GM23248 (cell line): Measurements from ENCODE around the gene ADIPOR2.

Experiments used
- EZH2 ChIP-seq: fragments of 200-600 bp; sonication (generic); IDR thresholded peaks from 2 replicates; pipeline ENCODE4 v1.6.1; 2018; ENCODE audit warnings: antibody characterized with exemption, mild to moderate bottlenecking; ENCODE audit not compliant: insufficient read depth, poor library complexity, severe bottlenecking
- EZH2phosphoT487 ChIP-seq: fragments of 200-600 bp; sonication (generic); IDR thresholded peaks from 2 replicates; pipeline ENCODE4 v1.6.1; 2018; ENCODE audit warnings: antibody characterized with exemption, moderate library complexity, mild to moderate bottlenecking, low read depth; ENCODE audit not compliant: insufficient read depth

DNA sequence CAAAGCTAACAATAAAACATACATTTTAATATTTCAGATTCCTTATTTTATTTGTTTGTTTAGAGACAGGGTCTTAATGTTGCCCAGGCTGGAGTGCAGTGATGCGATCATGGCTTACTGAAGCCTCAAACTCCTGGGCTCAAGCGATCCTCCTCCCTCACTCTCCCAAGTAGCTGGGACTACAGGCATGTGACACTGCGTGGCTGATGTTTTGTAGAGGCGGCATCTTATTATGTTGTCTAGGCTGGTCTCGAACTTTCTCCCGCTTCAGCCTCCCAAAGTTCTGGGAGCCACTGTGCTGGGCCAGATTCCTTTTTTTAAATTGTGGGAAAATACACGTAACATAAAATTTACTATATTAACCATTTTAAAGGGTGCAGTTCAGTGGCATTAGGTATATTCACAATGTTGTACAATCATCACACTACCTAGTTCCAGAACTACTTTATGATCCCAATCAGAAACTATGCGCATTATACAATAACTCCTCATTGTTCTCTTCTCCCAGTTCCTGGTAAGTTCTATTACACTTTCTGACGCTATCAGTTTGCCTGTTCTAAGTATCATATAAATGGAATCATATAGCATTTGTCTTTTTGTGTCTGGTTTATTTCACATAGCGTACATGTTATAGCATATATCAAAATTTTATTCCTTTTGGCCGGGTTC is 40.3 kb downstream of the ADIPOR2 start:
- TF ChIP-seq EZH2 (no peak), EZH2phosphoT487 (no peak)
